Fibroblast of skin of scalp (primary cell): ENCODE data around the gene PCDH18. TPM values are rescaled to one million over a fixed set of nuclear protein-coding genes. Genes with fewer than 3 reads are reported as not detected.
"Not testable (repeated sequence)": the region's sequence is repeated elsewhere in the genome, so short reads cannot be mapped to it uniquely, and the experiment has no call there.

Source experiments
- DNase-seq: peaks from one replicate; pipeline ENCODE4 v3.0.0-alpha.2; 2013
- polyA plus RNA-seq, 2 experiments: library from polyadenylated mRNA; unstranded; fragments of 120-200 nt; gene quantifications; one replicate each; pipeline ENCODE4 v1.2.1, GENCODE V29; 2013; ENCODE audit not compliant: insufficient read length in 2 of 2

Gene PCDH18
- polyA plus RNA-seq (2013, experiment 1 of 2; ENCODE audit: insufficient read length): 89.0 TPM
- 97.7 TPM for polyA plus RNA-seq (2013, experiment 2 of 2; ENCODE audit: insufficient read length)

- peak; percentile 99 for DNase-seq
Measured at GRCh38 chr4:137531986-137532868, at the start of gene PCDH18. Gene PCDH18 (minus strand): TSS chr4:137532494. CDS start chr4:137532088, 406 bp downstream.

GRCh38 chr4:137576446-137576845, 44.2 kb upstream of the PCDH18 start:
- DNase-seq: no peak

GRCh38 chr4:137572647-137573046, 40.4 kb upstream of the PCDH18 start:
- no peak for DNase-seq

GRCh38 chr4:137572163-137572562, 39.9 kb upstream of the PCDH18 start:
- no peak for DNase-seq

- DNase-seq: peak; percentile 72
Measured at GRCh38 chr4:137559801-137560200, 27.5 kb upstream of the PCDH18 start.

- peak; percentile 70 for DNase-seq
Measured at GRCh38 chr4:137558951-137559350, 26.7 kb upstream of the PCDH18 start.

GRCh38 chr4:137545461-137545861, 13.2 kb upstream of the PCDH18 start:
- DNase-seq: peak; percentile 95

GRCh38 chr4:137543648-137544047, 11.4 kb upstream of the PCDH18 start:
- DNase-seq: no peak

- no peak for DNase-seq
Measured at GRCh38 chr4:137543198-137543597, 10.9 kb upstream of the PCDH18 start.

GRCh38 chr4:137541876-137542646, 9.8 kb upstream of the PCDH18 start:
- DNase-seq: no peak

GRCh38 chr4:137541181-137541580, 8.9 kb upstream of the PCDH18 start:
- no peak for DNase-seq

GRCh38 chr4:137540356-137540755, 8.1 kb upstream of the PCDH18 start:
- DNase-seq: no peak

GRCh38 chr4:137538526-137538925, 6.2 kb upstream of the PCDH18 start:
- no peak for DNase-seq

GRCh38 chr4:137537807-137538206, 5.5 kb upstream of the PCDH18 start:
- DNase-seq: not testable (repeated sequence)

- DNase-seq: no peak
Measured at GRCh38 chr4:137536789-137537561, 4.7 kb upstream of the PCDH18 start.

- DNase-seq: no peak
Measured at GRCh38 chr4:137535718-137536117, 3.4 kb upstream of the PCDH18 start.

GRCh38 chr4:137534516-137534915, 2.2 kb upstream of the PCDH18 start:
- peak; percentile 69 for DNase-seq

- no peak for DNase-seq
Measured at GRCh38 chr4:137533855-137534254, 1.6 kb upstream of the PCDH18 start.

- DNase-seq: no peak
Measured at GRCh38 chr4:137532869-137533236, 559 bp upstream of the PCDH18 start.

GRCh38 chr4:137531168-137531985, 917 bp downstream of the PCDH18 start:
- peak; percentile 76 for DNase-seq

- peak; percentile 84 for DNase-seq
Measured at GRCh38 chr4:137530176-137530575, 2.1 kb downstream of the PCDH18 start.

GRCh38 chr4:137529432-137529831, 2.9 kb downstream of the PCDH18 start:
- DNase-seq: no peak
